K562 treated with DMSO at 1 percent for 24 hours (cell line): ENCODE measurements around the gene ZNF608. TPM values are rescaled to one million over a fixed set of nuclear protein-coding genes. Genes with fewer than 3 reads are reported as not detected.

Experiments
- total RNA-seq: library from RNA; unstranded; fragments of 300-600 nt; gene quantifications from 2 replicates; pipeline ENCODE4 v1.2.3, GENCODE V29; 2022; ENCODE audit warnings: low read depth; ENCODE audit not compliant: insufficient read depth

The ZNF608 gene, protein sequence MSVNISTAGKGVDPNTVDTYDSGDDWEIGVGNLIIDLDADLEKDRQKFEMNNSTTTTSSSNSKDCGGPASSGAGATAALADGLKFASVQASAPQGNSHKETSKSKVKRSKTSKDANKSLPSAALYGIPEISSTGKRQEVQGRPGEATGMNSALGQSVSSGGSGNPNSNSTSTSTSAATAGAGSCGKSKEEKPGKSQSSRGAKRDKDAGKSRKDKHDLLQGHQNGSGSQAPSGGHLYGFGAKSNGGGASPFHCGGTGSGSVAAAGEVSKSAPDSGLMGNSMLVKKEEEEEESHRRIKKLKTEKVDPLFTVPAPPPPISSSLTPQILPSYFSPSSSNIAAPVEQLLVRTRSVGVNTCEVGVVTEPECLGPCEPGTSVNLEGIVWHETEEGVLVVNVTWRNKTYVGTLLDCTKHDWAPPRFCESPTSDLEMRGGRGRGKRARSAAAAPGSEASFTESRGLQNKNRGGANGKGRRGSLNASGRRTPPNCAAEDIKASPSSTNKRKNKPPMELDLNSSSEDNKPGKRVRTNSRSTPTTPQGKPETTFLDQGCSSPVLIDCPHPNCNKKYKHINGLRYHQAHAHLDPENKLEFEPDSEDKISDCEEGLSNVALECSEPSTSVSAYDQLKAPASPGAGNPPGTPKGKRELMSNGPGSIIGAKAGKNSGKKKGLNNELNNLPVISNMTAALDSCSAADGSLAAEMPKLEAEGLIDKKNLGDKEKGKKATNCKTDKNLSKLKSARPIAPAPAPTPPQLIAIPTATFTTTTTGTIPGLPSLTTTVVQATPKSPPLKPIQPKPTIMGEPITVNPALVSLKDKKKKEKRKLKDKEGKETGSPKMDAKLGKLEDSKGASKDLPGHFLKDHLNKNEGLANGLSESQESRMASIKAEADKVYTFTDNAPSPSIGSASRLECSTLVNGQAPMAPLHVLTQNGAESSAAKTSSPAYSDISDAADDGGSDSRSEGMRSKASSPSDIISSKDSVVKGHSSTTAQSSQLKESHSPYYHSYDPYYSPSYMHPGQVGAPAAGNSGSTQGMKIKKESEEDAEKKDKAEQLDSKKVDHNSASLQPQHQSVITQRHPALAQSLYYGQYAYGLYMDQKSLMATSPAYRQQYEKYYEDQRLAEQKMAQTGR (N-terminal part only)
- total RNA-seq, result 2.7 and 2.9 TPM in 2 replicates

DNA sequence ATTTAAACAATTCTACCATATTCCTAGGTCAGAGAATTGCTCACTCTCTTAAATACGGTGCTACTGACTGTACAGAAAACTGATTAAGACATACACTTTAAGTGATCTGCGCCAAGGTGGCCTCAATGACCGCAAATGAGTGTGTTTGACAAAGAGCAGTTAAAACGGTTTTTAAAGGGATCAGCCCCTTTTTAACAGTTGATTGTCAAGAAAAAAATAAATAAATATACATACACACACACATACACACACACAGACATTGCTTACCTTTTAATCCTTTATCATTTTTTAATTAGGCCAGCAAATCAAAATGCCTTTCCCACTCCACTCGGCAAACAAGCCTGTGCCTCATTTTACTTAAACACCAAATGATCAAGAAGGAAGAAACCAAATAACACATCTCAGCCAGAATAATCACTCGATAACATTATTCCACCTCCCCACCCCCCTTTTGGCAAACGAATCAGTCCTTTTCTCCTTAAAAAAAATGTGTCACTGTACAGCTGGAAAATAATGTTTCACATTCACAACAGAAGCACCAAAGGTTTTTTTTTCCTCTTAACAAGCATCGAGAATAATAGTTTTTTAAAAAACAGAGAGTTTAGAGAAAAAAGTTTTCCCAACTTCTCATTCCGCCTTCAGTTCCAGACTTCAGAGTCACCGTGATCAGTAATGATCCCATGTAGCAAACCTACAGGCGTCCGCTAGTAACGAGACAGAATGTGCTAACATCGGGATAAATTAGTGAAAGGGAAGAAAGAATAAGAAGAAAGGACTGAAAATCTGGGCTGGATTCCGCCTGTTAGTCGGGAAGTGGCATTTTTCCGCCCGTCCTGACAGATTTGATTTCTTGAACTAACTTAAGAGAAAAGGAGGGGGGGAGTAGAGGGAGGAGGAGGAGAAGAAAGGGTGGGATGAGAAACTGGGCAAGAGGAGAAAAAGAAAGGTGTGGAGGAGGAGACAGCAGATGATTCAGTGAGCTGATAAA lies at the start of gene ZNF608:
TSS of gene ZNF608 (minus strand) at position 712 of the 988 bp plus-strand sequence. CDS start 1,650 bp downstream, outside the sequence.

